ENCODE measurements around the gene MTFR1L. TPM values are rescaled to one million over a fixed set of nuclear protein-coding genes. Genes with fewer than 3 reads are reported as not detected.
"Not testable (repeated sequence)": the region's sequence is repeated elsewhere in the genome, so short reads cannot be mapped to it uniquely, and the experiment has no call there.

Gene MTFR1L
- total RNA-seq, 1 experiment from 2014 or later, result 26.2 TPM

GRCh38 chr1:25821112-25821476 lies 1.3 kb downstream of the MTFR1L start:
- no peak for DNase-seq (ENCODE audit: extremely low read depth, low read depth)

GRCh38 chr1:25821630-25822091 lies 1.9 kb downstream of the MTFR1L start:
- DNase-seq (ENCODE audit: extremely low read depth, low read depth), result no peak

GRCh38 chr1:25825605-25826004 lies 5.9 kb downstream of the MTFR1L start:
- no peak for DNase-seq (ENCODE audit: extremely low read depth, low read depth)

- no peak for DNase-seq (ENCODE audit: extremely low read depth, low read depth)
Observed at GRCh38 chr1:25826571-25826970, 6.8 kb downstream of the MTFR1L start.

DNA sequence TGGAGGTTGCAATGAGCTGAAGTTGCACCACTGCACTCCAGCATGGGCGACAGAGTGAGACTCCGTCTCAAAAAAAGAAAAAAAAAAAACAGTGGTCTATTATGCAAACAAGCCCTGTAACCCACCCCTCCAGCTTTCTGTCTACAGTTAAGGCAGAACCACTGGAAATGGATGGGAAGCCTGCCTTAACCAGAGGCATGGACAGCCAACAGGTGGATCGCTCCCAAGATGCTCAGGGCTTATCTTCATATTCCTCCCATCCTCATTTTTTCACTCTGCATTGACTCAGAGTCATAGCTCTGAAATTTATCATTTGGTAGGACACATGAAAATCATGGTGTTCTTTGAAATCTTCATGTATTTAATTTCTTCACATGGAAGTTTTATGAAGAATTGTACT lies 8.7 kb downstream of the MTFR1L start:
- no peak for DNase-seq (ENCODE audit: extremely low read depth, low read depth)

DNA sequence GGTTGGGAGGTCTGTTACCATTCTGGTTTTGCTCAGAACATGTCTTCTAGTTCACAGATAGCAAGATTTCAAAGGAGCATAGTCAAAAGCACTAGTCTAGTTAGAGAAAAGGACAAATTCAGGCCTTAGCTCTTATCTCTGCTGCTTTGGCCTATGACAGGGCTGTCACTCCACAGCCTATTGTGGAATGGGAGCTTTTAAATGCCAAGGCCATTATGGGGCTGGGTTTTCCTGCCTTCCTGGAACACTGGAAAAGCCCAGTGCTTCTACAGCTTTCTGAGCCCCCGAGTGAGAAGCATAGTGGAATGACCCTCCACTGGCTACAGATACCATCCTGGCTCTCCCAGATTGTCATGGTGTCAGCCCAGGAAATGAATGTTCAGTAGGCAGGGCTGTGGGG lies 9.3 kb downstream of the MTFR1L start:
- DNase-seq (ENCODE audit: extremely low read depth, low read depth), result no peak

DNA sequence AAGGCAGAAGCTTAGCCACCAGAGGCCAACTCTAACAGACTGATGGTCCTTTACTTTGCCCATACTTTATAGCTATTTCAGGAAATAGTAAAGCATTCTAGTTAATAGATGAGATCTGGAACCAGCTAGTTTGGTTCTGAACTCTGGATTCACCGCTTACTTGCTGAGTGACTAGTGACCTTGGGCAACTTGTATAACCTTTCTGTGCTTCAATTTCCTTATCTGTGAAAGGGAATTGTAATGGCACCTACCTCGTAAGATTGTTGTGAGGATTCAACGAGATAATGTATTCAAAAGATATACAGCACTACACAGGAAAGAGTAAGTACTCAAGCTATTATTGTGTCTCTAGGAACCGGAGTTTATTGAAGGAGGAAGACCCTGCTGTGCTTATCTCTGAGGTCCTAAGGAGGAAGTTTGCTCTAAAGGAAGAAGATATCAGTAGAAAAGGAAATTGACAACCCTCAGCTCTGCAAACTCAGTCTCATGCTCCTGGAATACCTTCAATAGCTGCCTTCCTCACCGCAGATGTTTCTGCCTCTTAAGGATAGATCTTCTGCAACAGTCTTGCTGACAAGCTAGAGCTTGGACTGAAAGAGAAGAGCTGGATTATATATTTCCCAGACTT lies 11.9 kb downstream of the MTFR1L start:
- no peak for DNase-seq (ENCODE audit: extremely low read depth, low read depth)

- no peak for DNase-seq (ENCODE audit: extremely low read depth, low read depth)
Observed at GRCh38 chr1:25832336-25833037, 12.7 kb downstream of the MTFR1L start.

- no peak for DNase-seq (ENCODE audit: extremely low read depth, low read depth)
Observed at GRCh38 chr1:25833158-25833557, 13.4 kb downstream of the MTFR1L start.

DNA sequence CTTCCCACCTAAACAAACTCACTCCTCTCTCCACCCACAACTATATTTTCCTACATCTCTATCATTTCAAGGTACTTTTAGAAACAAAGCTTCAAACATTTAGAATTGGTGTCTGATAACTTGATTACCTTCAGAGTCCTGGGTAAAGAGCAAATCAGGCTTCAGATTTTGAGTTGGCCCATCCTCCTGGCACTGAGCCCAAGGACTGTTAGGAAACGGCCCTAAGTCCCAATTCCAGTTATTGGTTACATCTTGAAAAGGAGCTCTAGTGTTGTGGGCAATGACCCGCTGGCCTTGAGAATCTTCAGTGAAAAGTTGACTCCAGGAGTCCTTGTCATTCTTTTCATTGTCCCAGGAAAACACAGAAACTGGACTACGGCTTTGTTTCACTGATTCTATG lies 15.1 kb downstream of the MTFR1L start:
- no peak for DNase-seq (ENCODE audit: extremely low read depth, low read depth)

DNA sequence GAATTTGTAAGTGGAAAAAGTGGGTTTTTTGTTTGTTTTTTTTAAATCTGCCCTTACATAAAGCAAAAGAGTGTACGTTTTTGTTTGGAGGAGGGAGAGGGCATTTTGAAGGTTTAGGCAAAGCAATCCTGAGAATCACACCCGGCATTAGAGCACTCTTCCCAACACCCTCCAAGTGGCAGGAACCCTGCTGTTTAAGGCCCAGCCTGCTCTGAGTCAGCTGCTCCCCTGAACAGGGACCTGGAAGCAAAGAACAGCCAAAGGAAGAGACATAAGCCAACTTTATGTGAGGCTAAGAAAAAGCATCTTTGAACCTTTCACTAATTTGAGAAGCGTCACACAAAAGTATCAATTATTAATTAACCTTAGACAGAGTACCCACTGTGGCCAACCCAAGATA lies 16.9 kb downstream of the MTFR1L start:
- no peak for DNase-seq (ENCODE audit: extremely low read depth, low read depth)

- DNase-seq (ENCODE audit: extremely low read depth, low read depth), result no peak
Observed at GRCh38 chr1:25837262-25837875, 17.6 kb downstream of the MTFR1L start.

- DNase-seq (ENCODE audit: extremely low read depth, low read depth), result not testable (repeated sequence)
Observed at GRCh38 chr1:25839808-25840207, 20.1 kb downstream of the MTFR1L start.

- no peak for DNase-seq (ENCODE audit: extremely low read depth, low read depth)
Observed at GRCh38 chr1:25843483-25843882, 23.7 kb downstream of the MTFR1L start.

DNA sequence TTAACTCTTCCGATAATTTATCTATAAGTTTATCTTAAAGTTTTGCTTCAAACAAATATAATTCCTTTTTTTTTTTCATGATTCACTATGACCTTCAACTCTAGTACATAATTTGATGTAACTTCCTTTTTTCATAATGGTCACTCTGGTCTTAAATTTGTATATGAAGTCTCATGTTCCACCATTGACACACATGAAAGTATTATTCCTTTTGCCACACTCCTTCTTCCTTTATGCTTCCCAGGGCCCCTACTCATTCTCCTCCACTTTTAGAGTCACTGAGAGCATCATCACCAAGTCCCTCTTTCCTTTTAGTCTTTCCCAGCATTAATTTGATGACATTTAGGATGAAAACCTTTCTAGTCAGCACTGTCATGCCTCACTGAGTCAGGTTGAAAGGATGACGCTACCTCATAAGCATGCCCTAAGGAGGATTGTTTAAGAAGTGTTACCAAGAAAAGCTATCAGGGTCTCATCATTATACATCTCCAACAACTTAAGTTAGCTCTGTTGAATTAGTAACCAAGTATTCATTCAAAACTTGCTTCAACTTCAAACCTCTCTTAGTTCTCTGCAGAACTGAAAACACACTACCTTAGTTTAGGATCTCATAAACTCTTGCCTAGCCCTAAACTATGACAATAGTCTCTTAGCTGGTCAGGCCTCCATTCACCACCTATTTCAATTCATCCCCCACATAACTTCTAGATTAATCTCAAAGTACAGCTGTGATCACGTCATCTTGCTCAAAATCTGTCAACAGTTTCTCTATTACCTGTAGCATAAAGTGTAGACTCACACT lies 25.0 kb downstream of the MTFR1L start:
- DNase-seq (ENCODE audit: extremely low read depth, low read depth), result no peak

DNA sequence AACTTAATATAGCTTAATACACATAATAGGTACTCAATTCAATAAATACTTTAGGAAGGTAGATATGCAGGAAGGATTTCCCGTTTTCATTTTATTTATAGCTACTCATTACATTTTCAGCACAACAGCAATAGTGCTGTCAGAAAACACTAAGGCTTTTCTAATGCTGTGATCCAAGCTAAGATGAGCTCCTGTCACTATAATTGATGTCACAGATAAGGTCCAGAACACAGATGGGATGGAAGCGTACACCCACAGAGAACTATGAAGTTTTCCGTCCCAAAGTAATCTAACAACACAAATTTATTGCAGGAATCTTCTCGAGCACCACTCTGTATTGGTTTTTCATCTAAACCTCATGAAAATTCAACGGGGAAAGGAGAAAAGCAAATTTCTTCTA lies 25.9 kb downstream of the MTFR1L start:
- DNase-seq (ENCODE audit: extremely low read depth, low read depth), result no peak

GRCh38 chr1:25847929-25848328 lies 28.2 kb downstream of the MTFR1L start:
- DNase-seq (ENCODE audit: extremely low read depth, low read depth), result no peak

DNA sequence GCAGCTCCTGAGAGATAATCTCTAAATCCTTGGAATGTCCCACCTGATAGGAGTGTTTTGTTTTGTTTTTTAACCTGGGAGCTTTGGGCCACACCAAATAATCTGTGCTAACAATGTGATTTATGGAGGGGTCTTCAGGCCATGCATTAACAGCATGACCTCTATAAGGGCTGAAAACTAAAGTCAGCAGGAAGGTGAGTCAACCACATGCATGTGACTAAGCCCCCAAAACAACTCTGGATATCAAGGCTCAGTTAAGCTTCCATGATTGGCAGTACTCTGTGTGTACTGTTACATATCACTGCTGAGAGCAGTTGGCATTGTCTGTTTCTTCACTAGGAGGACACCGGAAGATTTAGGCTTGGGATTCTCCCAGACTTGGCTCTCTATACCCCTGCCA lies 28.8 kb downstream of the MTFR1L start:
- DNase-seq (ENCODE audit: extremely low read depth, low read depth), result no peak

DNA sequence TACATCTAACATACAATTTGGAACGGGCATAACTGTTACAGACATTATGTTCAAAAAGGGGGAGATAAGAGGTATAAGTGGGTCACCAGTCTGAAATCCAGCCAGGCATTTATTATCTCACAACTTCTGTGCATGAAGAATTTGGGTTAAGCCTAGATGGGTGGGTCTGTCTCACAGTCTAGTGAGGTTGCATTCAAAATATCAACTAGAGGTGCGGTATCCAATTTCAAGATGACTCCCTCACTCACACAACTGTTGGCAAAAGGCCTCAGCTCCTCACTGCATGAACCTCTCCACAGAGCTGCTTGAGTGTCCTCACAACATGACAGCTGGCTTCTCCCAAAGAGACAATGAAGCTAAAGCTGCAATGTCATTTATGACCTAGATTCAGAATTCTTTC lies 34.8 kb downstream of the MTFR1L start:
- DNase-seq (ENCODE audit: extremely low read depth, low read depth), result no peak

DNA sequence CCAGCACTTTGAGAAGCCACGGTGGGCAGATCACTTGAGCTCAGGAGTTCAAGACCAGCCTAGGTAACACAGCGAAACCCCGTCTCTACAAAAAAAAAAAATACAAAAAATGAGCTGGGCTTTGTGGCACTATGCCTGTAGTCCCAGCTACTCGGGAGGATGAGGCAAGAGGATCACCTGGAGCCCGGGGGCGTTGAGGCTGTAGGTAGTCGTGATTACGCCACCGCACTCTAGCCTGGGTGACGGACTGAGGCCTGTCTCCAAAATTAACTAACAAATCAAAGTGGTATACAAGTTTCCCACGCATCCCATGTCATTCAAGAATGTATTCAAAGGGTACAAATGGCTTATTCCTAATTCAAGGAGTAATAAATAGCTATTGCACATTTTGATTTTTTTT lies 37.1 kb downstream of the MTFR1L start:
- DNase-seq (ENCODE audit: extremely low read depth, low read depth), result no peak

GRCh38 chr1:25858494-25858893 lies 38.7 kb downstream of the MTFR1L start:
- DNase-seq (ENCODE audit: extremely low read depth, low read depth), result no peak

Measured in NCI-H460 (cell line).